HCT116 (cell line): ENCODE measurements around the gene CMIP.

Experiments
- CEBPB ChIP-seq: IDR thresholded peaks from 2 replicates; pipeline ENCODE4 v1.6.1; 2012; ENCODE audit warnings: low read depth
- JUND ChIP-seq: IDR thresholded peaks from 2 replicates; pipeline ENCODE4 v1.6.1; 2012
- POLR2AphosphoS5 ChIP-seq: IDR thresholded peaks from 2 replicates; pipeline ENCODE4 v1.6.1; 2011; ENCODE audit warnings: mild to moderate bottlenecking, low read depth, low read length, moderate library complexity
- RAD21 ChIP-seq: IDR thresholded peaks from 2 replicates; pipeline ENCODE4 v1.6.1; 2012; ENCODE audit warnings: low read depth, mild to moderate bottlenecking
- SRF ChIP-seq: IDR thresholded peaks from 2 replicates; pipeline ENCODE4 v1.6.1; 2012; ENCODE audit warnings: low read depth
- TF ChIP-seq, protein P1 (sequence below), 3 experiments: fragments of 200-600 bp in 1 of 3; sonication (generic) in 1 of 3; IDR thresholded peaks in 2 of 3; conservative IDR thresholded peaks in 1 of 3; 2 replicates each; pipeline ENCODE4 v1.5.1; 2012 to 2017; ENCODE audit warnings: low read depth in 2 of 3, low read length in 2 of 3, antibody characterized with exemption in 1 of 3, borderline replicate concordance in 1 of 3, control low read depth in 1 of 3, mild to moderate bottlenecking in 1 of 3, mixed read lengths in 1 of 3, mixed run types in 1 of 3, moderate library complexity in 1 of 3; ENCODE audit not compliant: insufficient read depth in 1 of 3
- TF ChIP-seq, protein P2 (sequence below): IDR thresholded peaks from 2 replicates; pipeline ENCODE4 v1.6.1; 2012

DNA sequence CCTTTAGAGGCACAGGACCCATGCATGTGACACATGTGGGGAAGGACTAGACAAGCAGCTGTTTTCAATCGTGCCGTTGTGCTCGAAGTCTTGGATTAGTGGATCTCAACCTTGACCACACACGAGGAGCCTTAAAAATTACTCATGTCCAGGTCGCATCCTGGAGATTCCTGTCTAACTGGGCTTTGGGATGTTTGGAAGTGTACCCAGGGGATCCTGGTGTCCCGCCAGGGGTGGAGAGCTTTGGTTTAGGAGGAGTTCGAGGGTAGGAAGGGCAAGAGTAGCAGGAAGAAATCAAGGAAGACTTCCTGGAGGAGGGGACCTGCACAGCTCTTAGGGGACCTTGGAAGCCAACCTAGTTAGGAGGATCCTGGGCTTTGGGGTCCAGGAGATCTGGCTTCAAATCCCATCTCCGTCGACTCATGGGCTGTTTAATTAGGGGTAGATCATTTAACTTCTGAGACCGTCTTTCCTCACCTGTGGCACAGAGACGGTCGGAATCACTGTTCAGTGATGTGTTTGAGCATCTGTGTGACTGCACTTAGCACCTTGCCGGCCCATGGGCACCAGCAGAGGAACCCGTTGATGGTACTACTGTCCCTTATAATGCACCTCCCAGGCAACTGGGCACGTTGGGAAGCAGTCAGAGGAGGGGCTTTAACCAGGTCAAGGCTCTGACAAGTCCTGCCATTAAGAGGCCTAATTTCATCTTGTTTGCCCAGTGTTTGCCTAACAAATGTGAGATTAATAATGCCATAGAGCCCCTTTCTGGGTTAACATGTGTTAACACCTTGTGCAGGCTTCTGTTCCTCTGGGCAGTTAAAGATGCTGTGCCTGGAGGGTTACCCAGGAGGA is 232.5 kb downstream of the CMIP start:
- TF ChIP-seq, protein P1, sequence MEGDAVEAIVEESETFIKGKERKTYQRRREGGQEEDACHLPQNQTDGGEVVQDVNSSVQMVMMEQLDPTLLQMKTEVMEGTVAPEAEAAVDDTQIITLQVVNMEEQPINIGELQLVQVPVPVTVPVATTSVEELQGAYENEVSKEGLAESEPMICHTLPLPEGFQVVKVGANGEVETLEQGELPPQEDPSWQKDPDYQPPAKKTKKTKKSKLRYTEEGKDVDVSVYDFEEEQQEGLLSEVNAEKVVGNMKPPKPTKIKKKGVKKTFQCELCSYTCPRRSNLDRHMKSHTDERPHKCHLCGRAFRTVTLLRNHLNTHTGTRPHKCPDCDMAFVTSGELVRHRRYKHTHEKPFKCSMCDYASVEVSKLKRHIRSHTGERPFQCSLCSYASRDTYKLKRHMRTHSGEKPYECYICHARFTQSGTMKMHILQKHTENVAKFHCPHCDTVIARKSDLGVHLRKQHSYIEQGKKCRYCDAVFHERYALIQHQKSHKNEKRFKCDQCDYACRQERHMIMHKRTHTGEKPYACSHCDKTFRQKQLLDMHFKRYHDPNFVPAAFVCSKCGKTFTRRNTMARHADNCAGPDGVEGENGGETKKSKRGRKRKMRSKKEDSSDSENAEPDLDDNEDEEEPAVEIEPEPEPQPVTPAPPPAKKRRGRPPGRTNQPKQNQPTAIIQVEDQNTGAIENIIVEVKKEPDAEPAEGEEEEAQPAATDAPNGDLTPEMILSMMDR (IDR thresholded peaks at IDR 0.05 in 2 of 3, conservative IDR thresholded peaks at IDR 0.05 in 1 of 3; ENCODE audit: borderline replicate concordance in 1 of 3, insufficient read depth in 1 of 3, low read depth in 2 of 3, low read length in 2 of 3): no peak
- TF ChIP-seq RAD21: no peak
- TF ChIP-seq CEBPB: no peak
- TF ChIP-seq SRF: no peak
- TF ChIP-seq POLR2AphosphoS5: no peak
- TF ChIP-seq, protein P2, sequence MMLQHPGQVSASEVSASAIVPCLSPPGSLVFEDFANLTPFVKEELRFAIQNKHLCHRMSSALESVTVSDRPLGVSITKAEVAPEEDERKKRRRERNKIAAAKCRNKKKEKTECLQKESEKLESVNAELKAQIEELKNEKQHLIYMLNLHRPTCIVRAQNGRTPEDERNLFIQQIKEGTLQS: no peak
- no peak for TF ChIP-seq JUND
